Epithelial cell of proximal tubule (primary cell): ENCODE data around the gene SERINC1. TPM values are rescaled to one million over a fixed set of nuclear protein-coding genes. Genes with fewer than 3 reads are reported as not detected.

Experiments used
- DNase-seq: peaks from one replicate; pipeline ENCODE4 v3.0.0-alpha.2; 2011; ENCODE audit warnings: low read depth
- H3K4me3 ChIP-seq: 2 replicates; pipeline ENCODE4 v1.5.1; 2011; ENCODE audit warnings: low read depth, mild to moderate bottlenecking, low read length
- total RNA-seq: library from RNA; depleted of rRNA; stranded (reverse); fragments of >200 nt; gene quantifications from 2 replicates; pipeline ENCODE4 v1.2.3, GENCODE V29; 2015
- TF ChIP-seq, protein P1 (sequence below): conservative IDR thresholded peaks from 2 replicates; pipeline ENCODE4 v1.5.1; 2012; ENCODE audit warnings: low read depth, mild to moderate bottlenecking, low read length

SERINC1 gene
- total RNA-seq, 1 donor from 2014 or later: 70.5 TPM

DNA sequence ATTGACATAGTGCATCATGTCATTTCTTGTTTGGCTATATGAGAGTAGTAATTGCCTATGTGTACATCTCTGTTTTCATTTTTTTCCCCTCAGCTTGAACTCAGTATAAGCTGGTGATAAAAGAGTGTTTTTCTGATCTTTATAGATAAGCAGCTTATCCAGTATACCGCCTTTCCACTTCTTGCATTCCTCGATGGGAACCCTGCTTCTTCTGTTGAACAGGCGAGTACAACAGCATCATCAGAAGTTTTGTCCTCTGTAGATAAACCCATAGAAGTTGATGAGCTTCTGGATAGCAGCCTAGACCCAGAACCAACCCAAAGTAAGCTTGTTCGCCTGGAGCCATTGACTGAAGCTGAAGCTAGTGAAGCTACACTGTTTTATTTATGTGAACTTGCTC lies 39.8 kb downstream of the SERINC1 start:
- H3K4me3 ChIP-seq: no peak overlapping the region
- DNase-seq: no peak
- TF ChIP-seq, protein P1, sequence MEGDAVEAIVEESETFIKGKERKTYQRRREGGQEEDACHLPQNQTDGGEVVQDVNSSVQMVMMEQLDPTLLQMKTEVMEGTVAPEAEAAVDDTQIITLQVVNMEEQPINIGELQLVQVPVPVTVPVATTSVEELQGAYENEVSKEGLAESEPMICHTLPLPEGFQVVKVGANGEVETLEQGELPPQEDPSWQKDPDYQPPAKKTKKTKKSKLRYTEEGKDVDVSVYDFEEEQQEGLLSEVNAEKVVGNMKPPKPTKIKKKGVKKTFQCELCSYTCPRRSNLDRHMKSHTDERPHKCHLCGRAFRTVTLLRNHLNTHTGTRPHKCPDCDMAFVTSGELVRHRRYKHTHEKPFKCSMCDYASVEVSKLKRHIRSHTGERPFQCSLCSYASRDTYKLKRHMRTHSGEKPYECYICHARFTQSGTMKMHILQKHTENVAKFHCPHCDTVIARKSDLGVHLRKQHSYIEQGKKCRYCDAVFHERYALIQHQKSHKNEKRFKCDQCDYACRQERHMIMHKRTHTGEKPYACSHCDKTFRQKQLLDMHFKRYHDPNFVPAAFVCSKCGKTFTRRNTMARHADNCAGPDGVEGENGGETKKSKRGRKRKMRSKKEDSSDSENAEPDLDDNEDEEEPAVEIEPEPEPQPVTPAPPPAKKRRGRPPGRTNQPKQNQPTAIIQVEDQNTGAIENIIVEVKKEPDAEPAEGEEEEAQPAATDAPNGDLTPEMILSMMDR: no peak

DNA sequence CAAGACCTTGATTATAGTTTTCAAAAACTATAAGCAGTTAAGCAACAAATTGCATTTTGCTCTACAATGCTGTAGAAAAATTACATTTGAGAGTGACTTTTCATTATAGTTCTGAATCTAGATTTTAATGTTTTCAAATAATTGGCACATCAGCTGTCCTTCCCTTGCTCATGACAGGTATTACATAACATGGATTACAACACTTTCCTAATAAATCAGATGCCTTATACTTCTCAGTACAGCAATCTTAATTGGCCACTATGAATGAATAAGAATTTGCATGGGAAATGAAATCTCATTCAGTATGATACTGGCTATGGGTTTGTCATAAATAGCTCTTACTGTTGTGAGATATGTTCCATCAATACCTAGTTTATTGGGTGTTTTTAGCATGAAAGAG lies 42.3 kb downstream of the SERINC1 start:
- DNase-seq: no peak
- no peak overlapping the region for H3K4me3 ChIP-seq
- TF ChIP-seq, protein P1: no peak

DNA sequence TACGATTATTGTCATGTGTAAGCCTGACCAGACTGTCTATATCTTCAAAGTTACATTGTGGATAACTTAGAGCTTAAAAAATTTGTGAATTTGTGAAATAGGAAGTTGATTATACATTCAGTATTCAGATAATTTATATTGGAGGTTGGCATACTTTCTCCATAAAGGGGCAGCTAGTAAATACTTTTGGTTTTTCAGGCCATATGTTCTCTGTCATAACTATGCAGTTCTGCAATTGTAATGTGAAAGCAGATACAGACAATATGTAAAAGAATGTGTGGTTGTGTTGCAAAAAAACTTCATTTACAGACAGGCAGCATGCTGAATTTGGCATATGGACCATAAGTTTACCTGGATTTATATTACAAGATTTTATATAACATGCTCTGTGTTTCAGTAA lies 42.8 kb downstream of the SERINC1 start:
- no peak for DNase-seq
- TF ChIP-seq, protein P1: no peak
- H3K4me3 ChIP-seq: no peak overlapping the region

DNA sequence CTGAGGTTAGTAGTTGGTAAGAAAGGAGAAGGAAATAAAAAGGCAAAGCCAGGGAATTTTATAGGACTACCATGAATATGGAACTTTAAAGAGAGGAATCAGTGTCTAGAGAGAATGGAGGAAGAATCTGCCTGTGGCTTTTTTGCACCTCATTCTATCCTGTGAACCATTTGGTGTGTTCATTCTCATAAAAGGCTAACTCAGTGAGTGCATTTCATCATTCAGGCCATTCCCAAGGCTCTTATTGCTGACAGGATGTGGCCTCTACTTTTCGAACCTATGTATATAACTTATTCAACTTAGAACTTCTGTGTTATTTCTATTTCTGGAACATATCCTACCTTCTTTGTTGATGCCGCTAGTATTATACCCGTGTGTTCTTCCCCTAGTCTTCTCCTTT lies 45.0 kb downstream of the SERINC1 start:
- no peak for DNase-seq
- TF ChIP-seq, protein P1: no peak
- H3K4me3 ChIP-seq: no peak overlapping the region

DNA sequence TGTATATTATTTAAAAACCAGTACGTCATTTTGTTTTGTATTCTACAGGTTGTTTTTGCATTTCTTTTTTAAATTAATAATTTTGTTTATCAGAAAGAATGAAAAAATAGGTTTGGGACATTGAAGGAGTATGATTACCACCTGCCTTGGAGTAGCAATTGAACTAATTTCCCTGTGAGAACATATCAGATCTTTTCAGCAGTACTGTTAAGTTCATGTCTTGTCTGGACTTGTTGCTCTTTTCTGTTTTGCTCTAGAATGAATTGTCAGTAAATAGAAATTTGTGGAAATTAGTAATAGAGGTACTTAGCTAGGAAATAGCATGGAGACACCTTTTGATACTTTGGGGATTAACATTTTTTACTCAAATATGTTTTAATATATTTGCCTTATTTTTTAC lies 47.9 kb downstream of the SERINC1 start:
- no peak overlapping the region for H3K4me3 ChIP-seq
- DNase-seq: no peak

DNA sequence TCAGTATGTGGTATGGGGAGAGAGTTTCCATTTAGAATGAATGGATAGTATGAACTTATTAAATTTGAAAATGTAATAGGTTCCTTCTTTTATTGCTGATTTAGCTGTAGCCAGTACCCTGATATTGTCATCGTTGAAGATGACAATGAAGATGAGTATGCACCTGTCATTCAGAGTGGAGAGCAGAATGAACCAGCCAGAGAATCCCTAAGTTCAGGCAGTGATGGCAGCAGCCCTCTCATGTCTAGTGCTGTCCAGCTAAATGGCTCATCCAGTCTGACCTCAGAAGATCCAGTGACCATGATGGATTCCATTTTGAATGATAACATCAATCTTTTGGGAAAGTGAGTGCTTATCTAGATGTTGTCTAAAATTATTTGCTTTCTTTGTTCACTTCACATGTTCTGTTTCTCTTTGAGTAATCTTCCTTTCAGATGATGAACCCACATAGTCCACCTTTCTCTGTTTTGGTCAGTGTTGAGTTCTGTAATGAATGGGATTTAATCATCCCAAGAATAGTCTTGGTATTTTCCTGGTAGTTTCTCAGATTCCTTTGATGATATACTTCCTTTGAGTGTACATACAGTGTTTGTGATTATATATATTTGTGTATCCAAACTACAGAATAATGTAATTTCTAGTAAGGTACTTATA lies 48.9 kb downstream of the SERINC1 start:
- TF ChIP-seq, protein P1: no peak
- no peak for DNase-seq
- no peak overlapping the region for H3K4me3 ChIP-seq

More for the DNA sequence above, 47.9 kb downstream of the SERINC1 start:
- TF ChIP-seq, protein P1: no peak

DNA sequence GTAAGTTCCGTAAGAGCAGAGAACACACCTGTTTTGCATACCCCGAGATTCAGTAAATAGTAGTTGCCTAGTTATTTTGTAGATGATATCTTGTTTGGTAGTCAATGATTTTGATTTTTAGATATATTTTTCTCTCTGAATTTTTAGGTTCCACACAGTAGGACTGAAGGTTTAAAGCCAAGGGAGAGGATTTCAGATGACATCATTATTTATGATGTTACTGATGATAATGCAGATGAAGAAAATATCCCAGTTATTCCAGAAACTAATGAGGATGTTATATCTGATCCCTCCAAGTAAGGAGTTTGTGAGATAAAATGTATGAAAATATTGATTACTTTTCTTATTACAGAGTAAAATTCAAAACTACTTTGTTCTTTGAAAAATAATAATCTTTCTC lies 49.6 kb downstream of the SERINC1 start:
- TF ChIP-seq, protein P1: no peak
- DNase-seq: no peak

More for the DNA sequence above, 49.6 kb downstream of the SERINC1 start:
- H3K4me3 ChIP-seq: no peak overlapping the region
